GDM1 (cell line): Measurements from ENCODE around the gene KIAA1549.

Source experiments
- DNase-seq: peaks from one replicate; lab custom pipeline; 2025; lab: John Stamatoyannopoulos, UW

Gene KIAA1549

GRCh38 chr7:138852469-138852868 lies 128.7 kb downstream of the KIAA1549 start:
- DNase-seq: no peak

GRCh38 chr7:138849701-138850100 lies 131.5 kb downstream of the KIAA1549 start:
- DNase-seq: no peak

GRCh38 chr7:138848056-138848980 lies 132.9 kb downstream of the KIAA1549 start:
- no peak for DNase-seq

GRCh38 chr7:138845711-138846110 lies 135.5 kb downstream of the KIAA1549 start:
- no peak for DNase-seq

GRCh38 chr7:138843632-138844580 lies 137.3 kb downstream of the KIAA1549 start:
- no peak for DNase-seq

GRCh38 chr7:138842111-138842510 lies 139.1 kb downstream of the KIAA1549 start:
- no peak for DNase-seq

- DNase-seq: no peak
These were observed 143.0 kb downstream of the KIAA1549 start for GRCh38 chr7:138838166-138838565.

GRCh38 chr7:138837627-138838026 lies 143.6 kb downstream of the KIAA1549 start:
- no peak for DNase-seq

- no peak for DNase-seq
These were observed 146.1 kb downstream of the KIAA1549 start for GRCh38 chr7:138835087-138835486.

- DNase-seq: no peak
These were observed 146.6 kb downstream of the KIAA1549 start for GRCh38 chr7:138834583-138834982.

GRCh38 chr7:138833596-138833995 lies 147.6 kb downstream of the KIAA1549 start:
- no peak for DNase-seq

- DNase-seq: no peak
These were observed 148.2 kb downstream of the KIAA1549 start for GRCh38 chr7:138832966-138833365.

- no peak for DNase-seq
These were observed 151.9 kb downstream of the KIAA1549 start for GRCh38 chr7:138829335-138829734.

GRCh38 chr7:138828302-138828701 lies 152.9 kb downstream of the KIAA1549 start:
- DNase-seq: no peak

- DNase-seq: no peak
These were observed 156.0 kb downstream of the KIAA1549 start for GRCh38 chr7:138825049-138825721.

GRCh38 chr7:138822867-138823535 lies 158.2 kb downstream of the KIAA1549 start:
- DNase-seq: no peak

- DNase-seq: no peak
These were observed 159.3 kb downstream of the KIAA1549 start for GRCh38 chr7:138821912-138822311.

GRCh38 chr7:138819625-138820024 lies 161.6 kb downstream of the KIAA1549 start:
- DNase-seq: no peak

GRCh38 chr7:138816650-138817049 lies 164.5 kb downstream of the KIAA1549 start:
- no peak for DNase-seq

- no peak for DNase-seq
These were observed 166.3 kb downstream of the KIAA1549 start for GRCh38 chr7:138814816-138815332.

- DNase-seq: no peak
These were observed 167.2 kb downstream of the KIAA1549 start for GRCh38 chr7:138813945-138814344.
